Neural crest cell (in vitro differentiated cells): ENCODE measurements around the gene CDH19. TPM values are rescaled to one million over a fixed set of nuclear protein-coding genes. Genes with fewer than 3 reads are reported as not detected.

Source experiments
- DNase-seq: peaks from one replicate; pipeline ENCODE4 v3.0.0; 2021; ENCODE audit warnings: low read depth, mixed read lengths, low spot score
- H3K27ac Mint-ChIP-seq: one replicate; pipeline ENCODE4 v1.8.0; 2021; ENCODE audit warnings: mild to moderate bottlenecking, mixed read lengths; ENCODE audit not compliant: unreplicated experiment
- H3K27me3 Mint-ChIP-seq: 2 replicates; pipeline ENCODE4 v1.8.0; 2021; ENCODE audit warnings: low read depth, mild to moderate bottlenecking, mixed read lengths
- H3K36me3 Mint-ChIP-seq: 2 replicates; pipeline ENCODE4 v1.8.0; 2021; ENCODE audit warnings: low read depth, mild to moderate bottlenecking, mixed read lengths
- H3K4me1 Mint-ChIP-seq: 2 replicates; pipeline ENCODE4 v1.8.0; 2021; ENCODE audit warnings: mixed read lengths
- H3K4me3 Mint-ChIP-seq: one replicate; pipeline ENCODE4 v1.8.0; 2021; ENCODE audit warnings: mild to moderate bottlenecking, mixed read lengths
- H3K9me3 Mint-ChIP-seq: 2 replicates; pipeline ENCODE4 v1.8.0; 2021; ENCODE audit warnings: mixed read lengths
- total RNA-seq: library from RNA; stranded (reverse); gene quantifications from 2 replicates; pipeline ENCODE4 v1.2.1, GENCODE V29; 2021
- TF ChIP-seq, protein P1 (sequence below): fragments of 200-600 bp; sonication (generic); conservative IDR thresholded peaks from 2 replicates; pipeline ENCODE4 v1.5.0; 2021; ENCODE audit warnings: antibody characterized with exemption, mild to moderate bottlenecking

Gene CDH19
- total RNA-seq, 1 donor from 2014 or later = 14.7 TPM

DNA sequence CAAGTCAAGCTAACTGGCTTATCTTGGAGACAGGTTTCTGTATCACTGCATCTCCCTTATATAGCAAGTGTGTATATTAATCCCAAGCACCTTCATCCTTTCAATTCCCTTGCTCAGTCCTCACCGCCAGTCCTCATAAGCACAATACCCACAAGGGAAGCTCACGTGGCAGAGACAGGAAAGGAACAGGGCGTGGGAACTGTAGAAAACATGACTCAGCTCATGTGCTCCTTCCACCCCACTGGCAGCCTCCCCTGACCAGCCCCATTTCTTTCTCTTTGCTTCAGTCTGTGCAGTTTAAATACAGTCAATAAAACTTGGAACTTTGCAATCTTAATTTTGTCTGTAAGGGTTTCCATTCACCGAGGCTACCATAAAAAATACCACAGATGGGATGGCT lies 36.5 kb upstream of the CDH19 start:
- Mint-ChIP-seq H3K27me3 (no peaks in the 10 kb centered on the region), H3K36me3 (no peaks in the 10 kb centered on the region), H3K4me3 (no peak overlapping the region), H3K9me3 (peaks cover 8% of the 10 kb centered on the region), H3K4me1 (no peaks in the 10 kb centered on the region), H3K27ac (no peak overlapping the region)
- no peak for DNase-seq
- TF ChIP-seq, protein P1, sequence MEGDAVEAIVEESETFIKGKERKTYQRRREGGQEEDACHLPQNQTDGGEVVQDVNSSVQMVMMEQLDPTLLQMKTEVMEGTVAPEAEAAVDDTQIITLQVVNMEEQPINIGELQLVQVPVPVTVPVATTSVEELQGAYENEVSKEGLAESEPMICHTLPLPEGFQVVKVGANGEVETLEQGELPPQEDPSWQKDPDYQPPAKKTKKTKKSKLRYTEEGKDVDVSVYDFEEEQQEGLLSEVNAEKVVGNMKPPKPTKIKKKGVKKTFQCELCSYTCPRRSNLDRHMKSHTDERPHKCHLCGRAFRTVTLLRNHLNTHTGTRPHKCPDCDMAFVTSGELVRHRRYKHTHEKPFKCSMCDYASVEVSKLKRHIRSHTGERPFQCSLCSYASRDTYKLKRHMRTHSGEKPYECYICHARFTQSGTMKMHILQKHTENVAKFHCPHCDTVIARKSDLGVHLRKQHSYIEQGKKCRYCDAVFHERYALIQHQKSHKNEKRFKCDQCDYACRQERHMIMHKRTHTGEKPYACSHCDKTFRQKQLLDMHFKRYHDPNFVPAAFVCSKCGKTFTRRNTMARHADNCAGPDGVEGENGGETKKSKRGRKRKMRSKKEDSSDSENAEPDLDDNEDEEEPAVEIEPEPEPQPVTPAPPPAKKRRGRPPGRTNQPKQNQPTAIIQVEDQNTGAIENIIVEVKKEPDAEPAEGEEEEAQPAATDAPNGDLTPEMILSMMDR = no peak

DNA sequence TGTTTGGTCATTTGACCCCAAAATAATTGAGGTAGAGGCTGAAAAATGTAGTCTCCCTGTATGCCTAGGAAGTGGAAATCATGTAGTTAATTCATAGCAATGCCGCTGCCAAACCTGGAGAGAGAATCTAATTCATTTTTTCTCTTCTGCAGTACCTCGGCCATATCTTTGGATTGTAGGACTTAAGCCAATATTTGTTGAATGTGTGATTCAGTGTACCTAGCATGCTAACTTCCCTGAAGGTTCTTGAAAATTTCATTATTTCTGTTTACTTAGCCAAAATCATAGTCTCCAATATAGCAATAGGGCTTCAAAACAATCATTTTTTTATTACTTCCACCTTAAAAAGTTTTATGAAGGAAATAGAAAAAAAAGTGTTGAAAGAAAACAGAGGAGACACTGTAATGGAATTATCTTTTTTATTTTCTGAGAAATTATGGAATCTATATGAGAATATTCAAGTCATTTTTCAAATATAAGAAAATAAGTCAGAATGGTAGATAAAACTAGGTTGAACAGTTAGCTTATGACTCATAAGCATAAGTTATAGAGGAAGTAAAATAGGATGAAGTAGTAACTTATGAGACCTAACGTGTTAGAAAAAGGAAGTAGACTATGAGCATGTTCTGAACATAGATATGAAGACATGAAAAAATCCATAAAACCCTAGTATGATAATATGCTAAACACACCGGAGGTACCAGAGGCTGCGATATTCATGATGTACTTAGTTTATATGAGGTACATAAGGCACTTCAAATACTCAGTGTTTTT lies 35.2 kb upstream of the CDH19 start:
- Mint-ChIP-seq H3K4me3 (no peak overlapping the region), H3K36me3 (no peaks in the 10 kb centered on the region), H3K27ac (no peak overlapping the region), H3K4me1 (no peaks in the 10 kb centered on the region), H3K9me3 (peaks cover 8% of the 10 kb centered on the region), H3K27me3 (no peaks in the 10 kb centered on the region)
- no peak for DNase-seq
- TF ChIP-seq, protein P1 = no peak

DNA sequence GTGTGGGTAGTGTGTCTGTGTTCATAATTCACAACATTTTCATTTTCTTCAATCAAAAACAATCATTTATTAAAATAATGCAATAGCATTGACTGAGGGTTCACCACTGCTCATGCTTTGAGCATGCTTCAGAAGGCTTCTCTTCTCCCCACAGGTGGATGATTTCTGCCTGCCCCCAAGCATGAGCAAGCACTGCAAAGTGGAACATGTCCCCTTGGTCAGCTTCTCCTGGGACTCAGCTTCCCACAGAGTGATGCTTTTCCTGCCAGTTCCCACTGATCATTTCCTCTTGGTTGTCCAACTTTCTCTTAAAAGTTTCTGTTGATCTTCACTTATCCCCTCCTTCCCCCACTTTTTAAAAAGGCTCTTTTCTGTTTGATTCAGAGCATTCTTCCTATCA lies 31.5 kb upstream of the CDH19 start:
- no peaks in the 10 kb centered on the region for H3K36me3 Mint-ChIP-seq
- DNase-seq = no peak
- no peak overlapping the region for H3K27ac Mint-ChIP-seq
- H3K27me3 Mint-ChIP-seq = no peaks in the 10 kb centered on the region
- no peak overlapping the region for H3K4me3 Mint-ChIP-seq
- peaks cover 6% of the 10 kb centered on the region for H3K9me3 Mint-ChIP-seq
- H3K4me1 Mint-ChIP-seq = no peaks in the 10 kb centered on the region
- TF ChIP-seq, protein P1 = no peak

DNA sequence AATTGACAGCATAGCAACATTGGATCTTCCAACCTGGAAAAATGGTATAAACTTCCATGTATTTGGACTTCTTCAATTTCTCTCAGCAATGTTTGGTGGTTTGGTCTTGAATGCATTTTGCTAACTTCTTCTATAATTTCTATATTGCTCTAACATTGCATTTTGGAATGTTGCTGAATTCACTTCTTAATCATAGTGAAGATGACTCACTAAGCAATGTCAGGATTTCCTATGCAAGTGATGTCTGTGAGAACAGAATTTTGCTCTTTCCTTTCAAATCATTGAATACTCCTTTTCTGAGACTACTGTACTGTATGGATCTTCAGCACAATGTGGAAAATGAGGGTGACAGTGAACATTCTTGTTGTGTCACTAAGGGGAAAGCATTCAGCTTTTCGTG lies 28.9 kb upstream of the CDH19 start:
- Mint-ChIP-seq H3K9me3 (peaks cover 2% of the 10 kb centered on the region), H3K36me3 (no peaks in the 10 kb centered on the region), H3K4me3 (no peak overlapping the region), H3K27ac (no peak overlapping the region), H3K4me1 (no peaks in the 10 kb centered on the region), H3K27me3 (no peaks in the 10 kb centered on the region)
- no peak for DNase-seq
- TF ChIP-seq, protein P1 = no peak

DNA sequence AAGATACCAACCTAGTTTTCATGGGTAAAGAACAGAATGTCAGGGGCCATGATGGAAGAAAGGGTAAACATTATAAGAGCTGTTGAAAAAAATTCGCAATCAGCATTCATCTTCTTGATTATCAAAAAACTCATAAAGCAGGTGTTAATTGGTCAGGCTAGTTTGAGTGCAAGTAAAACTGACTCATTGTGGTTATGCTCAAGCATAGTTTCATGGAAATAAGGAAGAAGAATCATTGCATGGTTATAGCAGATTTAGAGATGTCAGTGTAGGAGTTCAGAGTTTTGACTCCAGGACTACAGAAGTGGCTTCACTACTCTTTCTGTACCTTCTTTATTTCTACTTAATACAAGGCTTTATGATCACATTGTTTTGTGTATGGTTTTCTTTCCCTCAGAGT lies 26.9 kb upstream of the CDH19 start:
- TF ChIP-seq, protein P1 = no peak
- Mint-ChIP-seq H3K36me3 (no peaks in the 10 kb centered on the region), H3K27ac (no peak overlapping the region), H3K27me3 (no peaks in the 10 kb centered on the region), H3K4me3 (no peak overlapping the region), H3K4me1 (no peaks in the 10 kb centered on the region), H3K9me3 (peaks cover 2% of the 10 kb centered on the region)
- DNase-seq = no peak
